B cell (primary cell): ENCODE measurements around the gene GLIS1. TPM values are rescaled to one million over a fixed set of nuclear protein-coding genes. Genes with fewer than 3 reads are reported as not detected.

Source experiments
- ATAC-seq: fragments of 200-7000 bp; cut with Tn5 transposase; one replicate; pipeline ENCODE4 v1.10.0; 2021; ENCODE audit warnings: low read depth, mild to moderate bottlenecking, moderate number of reproducible peaks, moderate library complexity
- CTCF ChIA-PET: fragments of 350-600 bp; sonication (Branson Sonifier 250); formaldehyde crosslinking; loops from one replicate; lab custom pipeline; 2021; ENCODE audit warnings: antibody characterized with exemption, inconsistent platforms; lab: Charles Lee
- POLR2A ChIA-PET: fragments of 350-600 bp; sonication (Branson Sonifier 250); formaldehyde crosslinking; loops from one replicate; lab custom pipeline; 2021; ENCODE audit warnings: antibody characterized with exemption; lab: Charles Lee
- DNase-seq: peaks from one replicate; pipeline ENCODE4 v3.0.0; 2013
- H2AFZ ChIP-seq: 2 replicates; pipeline ENCODE4 v1.6.1; 2012; ENCODE audit warnings: mild to moderate bottlenecking, low read depth, low read length; ENCODE audit not compliant: insufficient read depth, poor library complexity, severe bottlenecking
- H3K27ac ChIP-seq, 2 donors: 1 replicate in 1 of 2; 2 replicates in 1 of 2; pipeline ENCODE4 v1.5.1; 2012 to 2013; ENCODE audit warnings: low read length in 2 of 2, mild to moderate bottlenecking in 2 of 2, moderate library complexity in 1 of 2
- H3K27me3 ChIP-seq, 4 experiments: fragments of 200-600 bp in 1 of 4; sonication (generic) in 1 of 4; replicated peaks in 1 of 4; 1 replicate in 2 of 4; 2 replicates in 2 of 4; pipeline versions ENCODE4 v1.6.1 to v1.7.0; 2013 to 2016; ENCODE audit warnings: low read length in 3 of 4, mild to moderate bottlenecking in 2 of 4, mixed read lengths in 1 of 4, moderate library complexity in 1 of 4; ENCODE audit not compliant: insufficient read depth in 4 of 4, control insufficient read depth in 3 of 4; ENCODE audit errors: control extremely low read depth in 1 of 4
- H3K36me3 ChIP-seq, 2 experiments: replicated peaks in 1 of 2; 1 replicate in 1 of 2; 2 replicates in 1 of 2; pipeline versions ENCODE4 v1.6.1 to v1.7.1; 2013; ENCODE audit warnings: low read length in 1 of 2; ENCODE audit not compliant: insufficient read depth in 2 of 2, control insufficient read depth in 1 of 2; ENCODE audit errors: control extremely low read depth in 1 of 2, extremely low read depth in 1 of 2
- H3K4me1 ChIP-seq, 2 donors: fragments of 200-600 bp in 1 of 2; sonication (generic) in 1 of 2; 1 replicate in 1 of 2; 2 replicates in 1 of 2; pipeline versions ENCODE4 v1.5.1 to v1.6.1; 2013 to 2017; ENCODE audit warnings: low read length in 2 of 2; ENCODE audit not compliant: control insufficient read depth in 2 of 2, insufficient read depth in 2 of 2
- H3K4me2 ChIP-seq: replicated peaks from 2 replicates; pipeline ENCODE3; 2012; ENCODE audit warnings: mild to moderate bottlenecking, low read depth, low read length; ENCODE audit not compliant: poor library complexity, severe bottlenecking
- H3K4me3 ChIP-seq, 5 experiments: fragments of 200-600 bp in 1 of 5; sonication (generic) in 1 of 5; 1 replicate in 3 of 5; 2 replicates in 2 of 5; pipeline versions ENCODE4 v1.5.1 to v1.7.0; 2011 to 2016; ENCODE audit warnings: low read length in 4 of 5, mild to moderate bottlenecking in 4 of 5, low read depth in 2 of 5, control low read depth in 1 of 5, moderate library complexity in 1 of 5; ENCODE audit not compliant: insufficient read depth in 1 of 5; ENCODE audit errors: control extremely low read depth in 1 of 5, extremely low read depth in 1 of 5
- H3K79me2 ChIP-seq: fragments of 200-600 bp; sonication (generic); one replicate; pipeline ENCODE4 v1.6.0; 2016; ENCODE audit warnings: low read length; ENCODE audit not compliant: control insufficient read depth, insufficient read depth
- H3K9ac ChIP-seq: fragments of 200-600 bp; sonication (generic); 2 replicates; pipeline ENCODE4 v1.6.1; 2017; ENCODE audit warnings: mild to moderate bottlenecking, low read length, moderate library complexity
- H3K9me3 ChIP-seq, 3 donors: one replicate each; pipeline versions ENCODE4 v1.6.1 to v1.7.1; 2013; ENCODE audit warnings: low read length in 2 of 3; ENCODE audit not compliant: control insufficient read depth in 2 of 3, insufficient read depth in 1 of 3; ENCODE audit errors: control extremely low read depth in 1 of 3
- H4K20me1 ChIP-seq: 2 replicates; pipeline ENCODE4 v1.6.0; 2012; ENCODE audit warnings: mild to moderate bottlenecking, low read length; ENCODE audit not compliant: insufficient read depth, control insufficient read depth, poor library complexity, severe bottlenecking
- H3K27ac Mint-ChIP-seq: one replicate; pipeline ENCODE4 v1.8.0; 2021; ENCODE audit warnings: mixed read lengths
- H3K27me3 Mint-ChIP-seq: one replicate; pipeline ENCODE4 v1.8.0; 2021; ENCODE audit warnings: mixed read lengths
- H3K4me1 Mint-ChIP-seq: one replicate; pipeline ENCODE4 v1.8.0; 2021; ENCODE audit warnings: mixed read lengths
- H3K4me3 Mint-ChIP-seq: one replicate; pipeline ENCODE4 v1.8.0; 2021; ENCODE audit warnings: mixed read lengths
- H3K9me3 Mint-ChIP-seq: one replicate; pipeline ENCODE4 v1.8.0; 2022; ENCODE audit warnings: mixed read lengths; ENCODE audit not compliant: insufficient read depth
- EZH2 ChIP-seq: IDR thresholded peaks from 2 replicates; pipeline ENCODE4 v1.6.1; 2012; ENCODE audit warnings: borderline replicate concordance, low read depth, mild to moderate bottlenecking, moderate library complexity, low read length; ENCODE audit not compliant: insufficient read depth, poor library complexity, severe bottlenecking
- WGBS: methylation state at CpG from one replicate; pipeline ENCODE4 v1.1.5; 2013; ENCODE audit warnings: missing lambda C conversion rate; ENCODE audit not compliant: insufficient coverage; 5-methylcytosine and 5-hydroxymethylcytosine counted together
- intact Hi-C: fragments of 100-400 bp; cut with micrococcal nuclease; formaldehyde crosslinking; loops from one replicate; pipeline ENCODE4 v1.10.0; 2022
- polyA plus RNA-seq: library from polyadenylated mRNA; depleted of rRNA; stranded (reverse); fragments of >200 nt; gene quantifications from 2 replicates; pipeline ENCODE4 v1.2.3, GENCODE V29; 2012
- total RNA-seq, 2 donors: library from RNA; stranded (reverse); fragments of 120-200 nt in 1 of 2; gene quantifications; 1 replicate in 1 of 2; 2 replicates in 1 of 2; pipeline versions ENCODE4 v1.2.3 to v1.2.4, GENCODE V29; 2013 to 2022
- TF ChIP-seq, protein P1 (sequence below): fragments of 200-600 bp; IDR thresholded peaks from one replicate; pipeline ENCODE4 v1.8.0; 2022; ENCODE audit warnings: antibody characterized with exemption, mild to moderate bottlenecking

GLIS1 gene
- total and polyA plus RNA-seq, 2 donors (not counting 1 experiment from before 2014, with no cell fraction given), result not detected

DNA sequence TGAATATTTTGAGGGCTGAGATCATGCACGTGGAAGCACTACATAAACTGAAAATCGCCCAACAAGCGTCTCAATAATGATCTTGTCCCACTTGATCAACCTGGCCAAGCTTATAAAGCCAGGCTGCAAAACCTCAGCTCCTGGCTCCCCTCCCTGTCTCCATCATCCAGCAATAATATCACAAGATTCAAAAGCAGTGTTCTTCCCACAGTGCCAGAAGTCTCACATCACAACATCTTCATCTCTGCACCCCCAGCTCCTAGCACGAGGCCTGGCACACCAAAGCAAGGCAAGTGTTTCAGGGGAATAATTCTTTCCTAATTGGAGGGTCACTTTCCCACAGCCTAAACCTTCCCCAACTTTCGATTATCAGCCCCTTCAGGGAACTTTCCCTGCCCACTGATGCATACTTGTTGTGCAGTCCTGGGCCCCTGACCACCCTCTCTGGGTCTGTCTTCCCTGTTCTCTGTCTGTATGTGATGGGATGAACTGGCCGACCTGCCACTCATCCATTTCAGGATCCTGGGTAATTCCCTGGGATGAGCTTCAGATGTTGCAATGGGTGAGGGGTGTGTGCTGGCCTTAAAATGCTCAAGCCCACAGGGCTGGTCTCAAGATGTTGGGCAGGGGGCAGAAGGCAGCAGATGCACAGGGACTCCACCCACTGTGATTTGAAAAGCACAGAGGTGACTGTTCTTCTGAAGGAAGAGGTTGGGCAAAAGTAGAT lies 150.7 kb downstream of the GLIS1 start:
- Histone ChIP-seq H3K4me3 (no peak overlapping the region), H2AFZ (no peak overlapping the region), H3K79me2 (no peaks in the 10 kb centered on the region), H3K9me3 (no peaks in the 10 kb centered on the region), H3K4me1 (no peaks in the 10 kb centered on the region), H3K9ac (no peak overlapping the region), H3K27me3 (no peaks in the 10 kb centered on the region), H3K4me2 (no peak overlapping the region), H3K36me3 (no peaks in the 10 kb centered on the region), H3K27ac (no peak overlapping the region), H4K20me1 (no peaks in the 10 kb centered on the region)
- CTCF ChIA-PET, result no interaction called here
- Mint-ChIP-seq H3K27ac (no peak overlapping the region), H3K27me3 (peaks cover 6% of the 10 kb centered on the region), H3K9me3 (no peaks in the 10 kb centered on the region), H3K4me1 (no peaks in the 10 kb centered on the region), H3K4me3 (no peak overlapping the region)
- POLR2A ChIA-PET, result no interaction called here
- no peak for DNase-seq
- intact Hi-C loops, result no loop called here
- no peak for TF ChIP-seq EZH2
- no peak for ATAC-seq
- 97% methylated on average over 3 of the region's 6 CpGs for WGBS

DNA sequence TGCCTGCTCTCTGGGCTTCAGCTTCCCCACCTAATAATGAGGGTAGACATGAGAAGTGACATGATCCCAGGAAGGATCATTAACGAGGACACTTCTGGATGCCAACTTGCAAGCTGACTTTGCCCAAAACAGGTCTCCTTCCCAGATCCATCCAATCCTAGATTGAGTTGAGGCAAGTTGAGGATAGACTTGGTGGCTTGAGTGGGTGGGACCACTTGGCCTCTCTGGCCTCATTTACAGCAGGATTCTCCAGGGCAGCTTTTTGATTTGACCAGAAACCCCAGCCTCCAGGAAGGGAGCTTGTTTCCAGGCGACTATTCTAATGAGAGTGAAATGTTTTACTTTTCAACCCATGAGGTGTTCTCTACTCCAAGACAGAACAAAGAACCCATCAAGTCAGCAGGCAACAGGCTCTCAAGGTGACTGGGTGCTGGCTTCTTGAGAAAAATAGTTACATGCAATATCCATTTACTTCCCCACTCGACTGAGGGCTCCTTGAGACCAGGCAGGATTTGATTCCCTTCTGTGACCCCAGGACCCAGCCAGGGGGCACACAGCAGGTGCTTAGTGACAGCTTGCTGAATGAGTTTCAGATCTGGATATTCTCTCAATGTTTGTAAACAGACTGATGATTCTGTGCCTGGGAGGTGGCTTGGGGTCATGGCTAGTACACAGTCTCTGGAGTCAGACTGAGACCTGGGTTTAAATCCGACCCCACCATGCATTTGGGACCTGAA lies 151.5 kb downstream of the GLIS1 start:
- intact Hi-C loops, result no loop called here
- ChIA-PET POLR2A (no interaction called here), CTCF (no interaction called here)
- H3K27me3 ChIP-seq, result no peaks in the 10 kb centered on the region
- no peak overlapping the region for H3K9ac ChIP-seq
- Mint-ChIP-seq H3K27me3 (peaks cover 6% of the 10 kb centered on the region), H3K9me3 (no peaks in the 10 kb centered on the region), H3K4me3 (no peak overlapping the region), H3K4me1 (no peaks in the 10 kb centered on the region), H3K27ac (no peak overlapping the region)
- no peaks in the 10 kb centered on the region for H4K20me1 ChIP-seq
- H3K4me1 ChIP-seq, result no peaks in the 10 kb centered on the region
- WGBS, result 80% methylated on average over 2 of the region's 4 CpGs
- H2AFZ ChIP-seq, result no peak overlapping the region
- no peaks in the 10 kb centered on the region for H3K36me3 ChIP-seq
- no peak for ATAC-seq
- no peak overlapping the region for H3K27ac ChIP-seq
- H3K9me3 ChIP-seq, result no peaks in the 10 kb centered on the region
- no peak for DNase-seq
- no peak for TF ChIP-seq EZH2
- TF ChIP-seq, protein P1, sequence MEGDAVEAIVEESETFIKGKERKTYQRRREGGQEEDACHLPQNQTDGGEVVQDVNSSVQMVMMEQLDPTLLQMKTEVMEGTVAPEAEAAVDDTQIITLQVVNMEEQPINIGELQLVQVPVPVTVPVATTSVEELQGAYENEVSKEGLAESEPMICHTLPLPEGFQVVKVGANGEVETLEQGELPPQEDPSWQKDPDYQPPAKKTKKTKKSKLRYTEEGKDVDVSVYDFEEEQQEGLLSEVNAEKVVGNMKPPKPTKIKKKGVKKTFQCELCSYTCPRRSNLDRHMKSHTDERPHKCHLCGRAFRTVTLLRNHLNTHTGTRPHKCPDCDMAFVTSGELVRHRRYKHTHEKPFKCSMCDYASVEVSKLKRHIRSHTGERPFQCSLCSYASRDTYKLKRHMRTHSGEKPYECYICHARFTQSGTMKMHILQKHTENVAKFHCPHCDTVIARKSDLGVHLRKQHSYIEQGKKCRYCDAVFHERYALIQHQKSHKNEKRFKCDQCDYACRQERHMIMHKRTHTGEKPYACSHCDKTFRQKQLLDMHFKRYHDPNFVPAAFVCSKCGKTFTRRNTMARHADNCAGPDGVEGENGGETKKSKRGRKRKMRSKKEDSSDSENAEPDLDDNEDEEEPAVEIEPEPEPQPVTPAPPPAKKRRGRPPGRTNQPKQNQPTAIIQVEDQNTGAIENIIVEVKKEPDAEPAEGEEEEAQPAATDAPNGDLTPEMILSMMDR, result no peak
- H3K79me2 ChIP-seq, result no peaks in the 10 kb centered on the region
- H3K4me2 ChIP-seq, result no peak overlapping the region
- H3K4me3 ChIP-seq, result no peak overlapping the region
